ENCODE measurements around the gene SNCG. TPM values are rescaled to one million over a fixed set of nuclear protein-coding genes. Genes with fewer than 3 reads are reported as not detected.

The SNCG gene
- total RNA-seq, 1 experiment from 2014 or later: 7.2 TPM

GRCh38 chr10:86970162-86970981 lies 12.0 kb downstream of the SNCG start:
- no peak for DNase-seq
- no peaks in the 10 kb centered on the region for H3K27me3 Mint-ChIP-seq (ENCODE audit: unreplicated experiment)
- CTCF ChIA-PET: interaction anchor here (1.0 kb wide), 1 partner anchor 16 kb away, joined by 5 read pairs; no protein-coding TSS in a partner anchor
- peaks cover 9% of the 10 kb centered on the region for H3K36me3 Mint-ChIP-seq (ENCODE audit: insufficient read depth, unreplicated experiment)
- H3K27ac Mint-ChIP-seq (ENCODE audit: unreplicated experiment): no peak overlapping the region
- peak overlapping the region; percentile 74 for H3K4me3 Mint-ChIP-seq (ENCODE audit: low read depth, unreplicated experiment)
- intact Hi-C loops (cut with micrococcal nuclease; ENCODE audit: unreplicated experiment): loop anchor here (5.0 kb wide), 1 partner anchor 122 kb away; the partner anchor contains the start of gene GLUD1
- TF ChIP-seq CTCF (IDR thresholded peaks at IDR 0.05; ENCODE audit: unreplicated experiment): no peak
- H3K4me1 Mint-ChIP-seq (ENCODE audit: low read depth, unreplicated experiment): peaks cover 27% of the 10 kb centered on the region
- no peaks in the 10 kb centered on the region for H3K9me3 Mint-ChIP-seq (ENCODE audit: low read depth, unreplicated experiment)
- BruUV-seq (replicated peaks): TSS peak; percentile 66

GRCh38 chr10:86970982-86971231 lies 12.5 kb downstream of the SNCG start:
- H3K4me1 Mint-ChIP-seq (ENCODE audit: low read depth, unreplicated experiment): peaks cover 27% of the 10 kb centered on the region
- no peaks in the 10 kb centered on the region for H3K27me3 Mint-ChIP-seq (ENCODE audit: unreplicated experiment)
- H3K27ac Mint-ChIP-seq (ENCODE audit: unreplicated experiment): no peak overlapping the region
- intact Hi-C loops (cut with micrococcal nuclease; ENCODE audit: unreplicated experiment): loop anchor here (5.0 kb wide), 1 partner anchor 121 kb away; the partner anchor contains the start of gene GLUD1
- H3K4me3 Mint-ChIP-seq (ENCODE audit: low read depth, unreplicated experiment): peak overlapping the region; percentile 74
- no peak for TF ChIP-seq CTCF (IDR thresholded peaks at IDR 0.05; ENCODE audit: unreplicated experiment)
- BruUV-seq (replicated peaks): no TSS peak
- H3K36me3 Mint-ChIP-seq (ENCODE audit: insufficient read depth, unreplicated experiment): peaks cover 9% of the 10 kb centered on the region
- no peaks in the 10 kb centered on the region for H3K9me3 Mint-ChIP-seq (ENCODE audit: low read depth, unreplicated experiment)
- CTCF ChIA-PET: interaction anchor here (1.0 kb wide), 1 partner anchor 16 kb away, joined by 5 read pairs; no protein-coding TSS in a partner anchor
- DNase-seq: no peak

GRCh38 chr10:86971232-86971991 lies 13.0 kb downstream of the SNCG start:
- Mint-ChIP-seq H3K9me3 (ENCODE audit: low read depth, unreplicated experiment) (no peaks in the 10 kb centered on the region), H3K27ac (ENCODE audit: unreplicated experiment) (peak overlapping the region; percentile 71), H3K4me3 (ENCODE audit: low read depth, unreplicated experiment) (peak overlapping the region; percentile 74), H3K4me1 (ENCODE audit: low read depth, unreplicated experiment) (peaks cover 27% of the 10 kb centered on the region), H3K27me3 (ENCODE audit: unreplicated experiment) (no peaks in the 10 kb centered on the region), H3K36me3 (ENCODE audit: insufficient read depth, unreplicated experiment) (peaks cover 9% of the 10 kb centered on the region)
- CTCF ChIA-PET: interaction anchor here (1.0 kb wide), 1 partner anchor 17 kb away, joined by 5 read pairs; no protein-coding TSS in a partner anchor
- peak; percentile 75 for DNase-seq
- intact Hi-C loops (cut with micrococcal nuclease; ENCODE audit: unreplicated experiment): loop anchor here (5.0 kb wide), 1 partner anchor 121 kb away; the partner anchor contains the start of gene GLUD1
- TF ChIP-seq CTCF (IDR thresholded peaks at IDR 0.05; ENCODE audit: unreplicated experiment): no peak
- BruUV-seq (replicated peaks): no TSS peak

- H3K9me3 Mint-ChIP-seq (ENCODE audit: low read depth, unreplicated experiment): no peaks in the 10 kb centered on the region
- H3K36me3 Mint-ChIP-seq (ENCODE audit: insufficient read depth, unreplicated experiment): peaks cover 9% of the 10 kb centered on the region
- no peak for DNase-seq
- no peak for TF ChIP-seq CTCF (IDR thresholded peaks at IDR 0.05; ENCODE audit: unreplicated experiment)
- H3K4me3 Mint-ChIP-seq (ENCODE audit: low read depth, unreplicated experiment): no peak overlapping the region
- H3K4me1 Mint-ChIP-seq (ENCODE audit: low read depth, unreplicated experiment): peaks cover 33% of the 10 kb centered on the region
- H3K27me3 Mint-ChIP-seq (ENCODE audit: unreplicated experiment): no peaks in the 10 kb centered on the region
- BruUV-seq (replicated peaks): no TSS peak
- no peak overlapping the region for H3K27ac Mint-ChIP-seq (ENCODE audit: unreplicated experiment)
- CTCF ChIA-PET: no interaction called here
- intact Hi-C loops (cut with micrococcal nuclease; ENCODE audit: unreplicated experiment): loop anchor here (5.0 kb wide), 1 partner anchor 120 kb away; the partner anchor contains the start of gene GLUD1
These were observed 14.4 kb downstream of the SNCG start for GRCh38 chr10:86972613-86973380.
